Osteocyte (in vitro differentiated cells): Measurements from ENCODE around the gene RREB1. TPM values are rescaled to one million over a fixed set of nuclear protein-coding genes. Genes with fewer than 3 reads are reported as not detected.

Experiments used
- DNase-seq: peaks from one replicate; pipeline ENCODE4 v3.0.0; 2021; ENCODE audit warnings: mixed read lengths; ENCODE audit not compliant: unreplicated experiment; ENCODE audit errors: extremely low spot score
- H3K27ac Mint-ChIP-seq: one replicate; pipeline ENCODE4 v1.8.0; 2021; ENCODE audit warnings: mild to moderate bottlenecking, mixed read lengths; ENCODE audit not compliant: unreplicated experiment
- H3K27me3 Mint-ChIP-seq: one replicate; pipeline ENCODE4 v1.8.0; 2021; ENCODE audit warnings: mixed read lengths; ENCODE audit not compliant: unreplicated experiment
- H3K36me3 Mint-ChIP-seq: one replicate; pipeline ENCODE4 v1.8.0; 2021; ENCODE audit warnings: mixed read lengths; ENCODE audit not compliant: unreplicated experiment
- H3K4me1 Mint-ChIP-seq: one replicate; pipeline ENCODE4 v1.8.0; 2021; ENCODE audit warnings: mixed read lengths; ENCODE audit not compliant: unreplicated experiment
- H3K4me3 Mint-ChIP-seq: one replicate; pipeline ENCODE4 v1.8.0; 2021; ENCODE audit warnings: mild to moderate bottlenecking, moderate library complexity, mixed read lengths; ENCODE audit not compliant: unreplicated experiment
- H3K9me3 Mint-ChIP-seq: one replicate; pipeline ENCODE4 v1.8.0; 2021; ENCODE audit warnings: mixed read lengths; ENCODE audit not compliant: unreplicated experiment
- total RNA-seq: library from RNA; stranded (reverse); gene quantifications from 2 replicates; pipeline ENCODE4 v1.2.1, GENCODE V29; 2021
- TF ChIP-seq, protein P1 (sequence below): fragments of 200-600 bp; sonication (generic); IDR thresholded peaks from 2 replicates; pipeline ENCODE4 v1.5.0; 2021; ENCODE audit warnings: antibody characterized with exemption, mild to moderate bottlenecking, moderate library complexity

RREB1 gene
- total RNA-seq, 1 donor from 2014 or later = 29.9 TPM

- H3K27me3 Mint-ChIP-seq = no peaks in the 10 kb centered on the region
- peaks cover 3% of the 10 kb centered on the region for H3K4me1 Mint-ChIP-seq
- H3K27ac Mint-ChIP-seq = no peak overlapping the region
- H3K36me3 Mint-ChIP-seq = no peaks in the 10 kb centered on the region
- no peaks in the 10 kb centered on the region for H3K9me3 Mint-ChIP-seq
- no peak overlapping the region for H3K4me3 Mint-ChIP-seq
- TF ChIP-seq, protein P1, sequence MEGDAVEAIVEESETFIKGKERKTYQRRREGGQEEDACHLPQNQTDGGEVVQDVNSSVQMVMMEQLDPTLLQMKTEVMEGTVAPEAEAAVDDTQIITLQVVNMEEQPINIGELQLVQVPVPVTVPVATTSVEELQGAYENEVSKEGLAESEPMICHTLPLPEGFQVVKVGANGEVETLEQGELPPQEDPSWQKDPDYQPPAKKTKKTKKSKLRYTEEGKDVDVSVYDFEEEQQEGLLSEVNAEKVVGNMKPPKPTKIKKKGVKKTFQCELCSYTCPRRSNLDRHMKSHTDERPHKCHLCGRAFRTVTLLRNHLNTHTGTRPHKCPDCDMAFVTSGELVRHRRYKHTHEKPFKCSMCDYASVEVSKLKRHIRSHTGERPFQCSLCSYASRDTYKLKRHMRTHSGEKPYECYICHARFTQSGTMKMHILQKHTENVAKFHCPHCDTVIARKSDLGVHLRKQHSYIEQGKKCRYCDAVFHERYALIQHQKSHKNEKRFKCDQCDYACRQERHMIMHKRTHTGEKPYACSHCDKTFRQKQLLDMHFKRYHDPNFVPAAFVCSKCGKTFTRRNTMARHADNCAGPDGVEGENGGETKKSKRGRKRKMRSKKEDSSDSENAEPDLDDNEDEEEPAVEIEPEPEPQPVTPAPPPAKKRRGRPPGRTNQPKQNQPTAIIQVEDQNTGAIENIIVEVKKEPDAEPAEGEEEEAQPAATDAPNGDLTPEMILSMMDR = no peak
- no peak for DNase-seq
These were observed 168.4 kb downstream of the RREB1 start for GRCh38 chr6:7276199-7276524.

DNA sequence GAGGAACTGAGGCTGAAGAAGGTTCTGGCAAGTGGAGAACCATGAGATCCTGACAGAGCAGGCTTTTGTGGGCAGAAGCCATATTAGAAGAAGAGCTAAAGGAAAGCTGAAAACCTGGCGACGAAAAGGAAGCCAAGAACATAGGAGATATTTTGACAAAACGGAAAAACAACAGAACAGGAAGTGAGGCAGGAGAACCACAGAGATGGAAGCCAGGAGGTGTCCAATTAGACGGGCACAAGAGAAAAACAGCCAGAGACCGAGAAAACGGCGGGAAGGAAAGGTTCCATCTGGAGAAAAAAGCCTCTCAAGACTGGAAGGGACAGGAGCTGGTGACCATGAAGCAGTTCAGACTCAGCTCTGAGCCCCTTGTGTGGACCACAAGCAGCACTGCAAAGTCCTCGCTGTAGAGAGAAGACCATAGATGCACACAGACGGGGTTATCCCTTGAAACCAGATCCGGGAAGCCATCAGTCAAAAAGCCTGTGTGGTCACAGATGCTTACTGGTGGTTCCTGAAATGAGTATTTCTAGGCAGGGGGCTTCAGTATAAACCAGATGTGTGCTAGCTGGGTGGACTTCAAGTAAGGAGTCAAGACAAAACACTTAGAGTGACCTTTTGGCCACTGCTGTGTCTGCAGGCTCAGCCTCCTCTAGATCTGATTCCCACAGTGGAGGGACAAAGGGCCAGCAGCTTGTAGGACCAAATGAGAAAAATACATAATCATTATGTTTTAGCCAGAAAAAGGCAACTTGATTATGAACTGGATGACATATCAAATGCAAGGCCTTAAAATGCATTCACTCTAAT lies 174.5 kb downstream of the RREB1 start:
- no peaks in the 10 kb centered on the region for H3K27me3 Mint-ChIP-seq
- no peaks in the 10 kb centered on the region for H3K9me3 Mint-ChIP-seq
- H3K4me3 Mint-ChIP-seq = no peak overlapping the region
- peaks cover 21% of the 10 kb centered on the region for H3K36me3 Mint-ChIP-seq
- no peak for DNase-seq
- H3K4me1 Mint-ChIP-seq = no peaks in the 10 kb centered on the region
- H3K27ac Mint-ChIP-seq = no peak overlapping the region
- TF ChIP-seq, protein P1 = no peak

DNA sequence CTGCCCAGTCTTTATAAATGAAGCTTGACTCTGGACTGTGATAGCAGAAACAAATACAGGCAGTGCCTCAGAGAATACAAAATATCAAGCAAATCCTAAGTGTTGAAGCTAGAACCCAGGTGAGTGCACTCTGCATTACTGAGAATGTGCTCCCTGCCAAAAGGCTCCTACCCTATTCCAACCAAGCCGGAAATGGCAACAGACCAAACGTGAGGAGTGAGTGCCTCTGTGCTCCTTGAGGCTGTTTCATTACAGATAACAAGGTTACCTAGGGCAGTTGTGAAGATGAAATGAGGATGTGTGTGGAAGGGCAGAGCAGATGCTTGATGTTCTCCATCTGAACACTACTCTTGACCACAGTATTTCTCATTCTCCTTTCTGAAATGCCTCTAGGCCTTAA lies 175.9 kb downstream of the RREB1 start:
- Mint-ChIP-seq H3K27me3 (no peaks in the 10 kb centered on the region), H3K36me3 (peaks cover 31% of the 10 kb centered on the region), H3K4me3 (no peak overlapping the region), H3K9me3 (no peaks in the 10 kb centered on the region), H3K27ac (no peak overlapping the region), H3K4me1 (no peaks in the 10 kb centered on the region)
- no peak for DNase-seq
- TF ChIP-seq, protein P1 = no peak

- Mint-ChIP-seq H3K36me3 (peaks cover 47% of the 10 kb centered on the region), H3K9me3 (no peaks in the 10 kb centered on the region), H3K27me3 (no peaks in the 10 kb centered on the region), H3K4me1 (no peaks in the 10 kb centered on the region), H3K4me3 (no peak overlapping the region), H3K27ac (no peak overlapping the region)
- TF ChIP-seq, protein P1 = no peak
- no peak for DNase-seq
These were observed 177.7 kb downstream of the RREB1 start for GRCh38 chr6:7285416-7285815.

GRCh38 chr6:7290079-7290478 lies 182.3 kb downstream of the RREB1 start:
- no peaks in the 10 kb centered on the region for H3K9me3 Mint-ChIP-seq
- no peak overlapping the region for H3K27ac Mint-ChIP-seq
- no peak for DNase-seq
- peaks cover 51% of the 10 kb centered on the region for H3K36me3 Mint-ChIP-seq
- TF ChIP-seq, protein P1 = no peak
- no peaks in the 10 kb centered on the region for H3K27me3 Mint-ChIP-seq
- H3K4me1 Mint-ChIP-seq = no peaks in the 10 kb centered on the region
- H3K4me3 Mint-ChIP-seq = no peak overlapping the region
